ENCODE measurements around the gene CCDC149. TPM values are rescaled to one million over a fixed set of nuclear protein-coding genes. Genes with fewer than 3 reads are reported as not detected.

The CCDC149 gene
- total and polyA plus RNA-seq, 9 of the 15 experiments (the other 6 are each of a cell fraction or from before 2014, with no cell fraction given), result 0.04 to 0.18 TPM; not detected in 7

DNA sequence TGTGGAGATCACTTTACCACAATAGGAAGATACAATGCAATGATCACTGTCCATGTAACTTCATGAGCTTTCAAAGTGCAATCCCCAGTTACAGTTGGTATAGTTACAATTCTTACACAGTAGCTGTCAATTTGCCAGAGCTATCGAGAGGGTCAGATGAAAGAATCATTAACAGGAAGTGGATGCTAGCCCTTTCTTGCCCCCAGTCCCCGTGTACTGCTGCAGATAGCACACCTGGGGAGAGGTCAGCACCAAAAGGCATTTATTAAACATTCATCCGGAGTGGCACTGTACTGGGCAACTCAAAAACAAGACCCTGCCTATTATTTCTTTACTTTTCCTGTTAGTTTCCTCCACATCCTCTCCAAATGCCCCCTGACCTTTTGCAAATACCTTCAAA lies 69.7 kb downstream of the CCDC149 start (continued):
- TF ChIP-seq STAT5B (CRISPR knock-in tag; IDR thresholded peaks at IDR 0.05) (no peak), NR4A1 (CRISPR knock-in tag; IDR thresholded peaks at IDR 0.05) (no peak), NR4A1 (tag; IDR thresholded peaks at IDR 0.05) (no peak), RBFOX2 (IDR thresholded peaks at IDR 0.05; ENCODE audit: low read depth, low read length) (no peak), RCOR1 (IDR thresholded peaks at IDR 0.05; ENCODE audit: borderline replicate concordance in 1 of 2, low read depth in 2 of 2, low read length in 2 of 2) (no peak), CCAR2 (IDR thresholded peaks at IDR 0.05; ENCODE audit: low read depth, low read length) (no peak), XRCC3 (IDR thresholded peaks at IDR 0.05) (no peak), SMAD1 (IDR thresholded peaks at IDR 0.05; ENCODE audit: low read depth, low read length, partially characterized antibody) (no peak)
- TF ChIP-seq, protein P1, sequence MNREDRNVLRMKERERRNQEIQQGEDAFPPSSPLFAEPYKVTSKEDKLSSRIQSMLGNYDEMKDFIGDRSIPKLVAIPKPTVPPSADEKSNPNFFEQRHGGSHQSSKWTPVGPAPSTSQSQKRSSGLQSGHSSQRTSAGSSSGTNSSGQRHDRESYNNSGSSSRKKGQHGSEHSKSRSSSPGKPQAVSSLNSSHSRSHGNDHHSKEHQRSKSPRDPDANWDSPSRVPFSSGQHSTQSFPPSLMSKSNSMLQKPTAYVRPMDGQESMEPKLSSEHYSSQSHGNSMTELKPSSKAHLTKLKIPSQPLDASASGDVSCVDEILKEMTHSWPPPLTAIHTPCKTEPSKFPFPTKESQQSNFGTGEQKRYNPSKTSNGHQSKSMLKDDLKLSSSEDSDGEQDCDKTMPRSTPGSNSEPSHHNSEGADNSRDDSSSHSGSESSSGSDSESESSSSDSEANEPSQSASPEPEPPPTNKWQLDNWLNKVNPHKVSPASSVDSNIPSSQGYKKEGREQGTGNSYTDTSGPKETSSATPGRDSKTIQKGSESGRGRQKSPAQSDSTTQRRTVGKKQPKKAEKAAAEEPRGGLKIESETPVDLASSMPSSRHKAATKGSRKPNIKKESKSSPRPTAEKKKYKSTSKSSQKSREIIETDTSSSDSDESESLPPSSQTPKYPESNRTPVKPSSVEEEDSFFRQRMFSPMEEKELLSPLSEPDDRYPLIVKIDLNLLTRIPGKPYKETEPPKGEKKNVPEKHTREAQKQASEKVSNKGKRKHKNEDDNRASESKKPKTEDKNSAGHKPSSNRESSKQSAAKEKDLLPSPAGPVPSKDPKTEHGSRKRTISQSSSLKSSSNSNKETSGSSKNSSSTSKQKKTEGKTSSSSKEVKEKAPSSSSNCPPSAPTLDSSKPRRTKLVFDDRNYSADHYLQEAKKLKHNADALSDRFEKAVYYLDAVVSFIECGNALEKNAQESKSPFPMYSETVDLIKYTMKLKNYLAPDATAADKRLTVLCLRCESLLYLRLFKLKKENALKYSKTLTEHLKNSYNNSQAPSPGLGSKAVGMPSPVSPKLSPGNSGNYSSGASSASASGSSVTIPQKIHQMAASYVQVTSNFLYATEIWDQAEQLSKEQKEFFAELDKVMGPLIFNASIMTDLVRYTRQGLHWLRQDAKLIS (CRISPR knock-in tag; IDR thresholded peaks at IDR 0.05), result no peak
